Sciatic nerve (tissue), 2 donors: ENCODE data around the gene GHR. TPM values are rescaled to one million over a fixed set of nuclear protein-coding genes. Genes with fewer than 3 reads are reported as not detected.

Experiments
- ATAC-seq: fragments of 200-7000 bp; cut with Tn5 transposase; one replicate; pipeline ENCODE4 v1.9.1; 2020; ENCODE audit warnings: mild to moderate bottlenecking, moderate library complexity
- DNase-seq: peaks from one replicate; pipeline ENCODE4 v3.0.0-alpha.2; 2020; ENCODE audit warnings: low spot score
- intact Hi-C: fragments of 100-400 bp; cut with DNase I; formaldehyde crosslinking; loops from one replicate; pipeline ENCODE4 v1.14.2; 2022
- total RNA-seq: library from RNA; stranded (reverse); fragmentation: NEBNext Ultra II Directional; extraction: Animal tissue kit (Norgen Biotek cat#: 25700); gene quantifications from one replicate; pipeline ENCODE4 v1.2.1, GENCODE V29; 2021
- donor health status: DM: no; HTN: no; CAD: no.
- donor health status: DM: no; HTN: no; CAD: no.

Gene GHR
- total RNA-seq, 1 donor from 2014 or later, result 31.0 TPM

DNA sequence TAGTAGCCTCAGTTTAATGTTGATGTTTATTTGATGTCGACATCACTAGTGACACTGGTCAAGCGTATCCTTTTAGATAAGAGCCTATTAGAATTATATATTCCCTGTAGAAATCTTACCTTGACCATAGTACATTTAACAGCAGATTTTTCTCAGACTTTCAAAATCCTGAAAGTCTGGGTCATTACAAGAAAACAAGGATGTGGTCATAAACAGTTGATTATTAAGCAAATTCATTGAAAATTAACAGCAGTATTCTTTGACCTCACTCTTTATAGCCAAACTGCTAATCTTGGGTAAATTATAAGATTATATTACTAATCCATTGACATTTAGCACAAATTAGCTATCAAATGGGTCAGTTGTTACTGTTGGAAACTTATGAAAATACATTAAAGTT is 83.4 kb downstream of the GHR start:
- intact Hi-C loops, result no loop called here
- DNase-seq, result no peak
- ATAC-seq, result no peak

DNA sequence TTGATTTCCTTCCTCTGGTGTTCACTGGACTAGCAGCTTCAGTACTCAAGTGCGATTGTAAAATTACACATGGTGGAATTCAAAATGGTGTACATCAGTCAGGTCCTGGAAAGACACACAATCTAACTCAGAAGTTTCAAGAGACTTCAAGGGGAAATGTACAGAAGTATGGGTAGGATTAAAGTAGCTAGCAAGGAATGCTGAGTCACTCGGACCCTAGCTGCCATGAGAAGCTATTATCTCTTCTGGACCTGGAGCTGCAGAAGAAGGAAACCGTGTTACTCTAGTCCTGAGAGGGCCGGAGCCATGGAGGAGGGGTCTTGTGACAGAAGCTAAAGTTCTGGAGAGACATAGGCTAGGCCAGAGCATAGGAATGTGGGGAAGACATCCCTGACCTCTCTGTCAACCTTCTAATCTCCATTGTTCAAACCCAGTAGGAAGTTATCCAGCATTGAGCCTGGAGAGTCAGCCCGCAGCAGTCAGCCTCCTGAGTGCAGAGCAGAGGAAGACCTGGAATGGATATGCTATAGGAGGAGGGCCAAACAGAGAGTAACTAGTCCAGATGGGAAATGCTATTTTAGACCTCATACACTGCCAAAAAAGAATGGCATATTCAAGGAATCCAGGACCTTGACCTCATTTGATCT is 84.3 kb downstream of the GHR start:
- ATAC-seq (peak; percentile 18), DNase-seq (no peak)
- intact Hi-C loops, result no loop called here

DNA sequence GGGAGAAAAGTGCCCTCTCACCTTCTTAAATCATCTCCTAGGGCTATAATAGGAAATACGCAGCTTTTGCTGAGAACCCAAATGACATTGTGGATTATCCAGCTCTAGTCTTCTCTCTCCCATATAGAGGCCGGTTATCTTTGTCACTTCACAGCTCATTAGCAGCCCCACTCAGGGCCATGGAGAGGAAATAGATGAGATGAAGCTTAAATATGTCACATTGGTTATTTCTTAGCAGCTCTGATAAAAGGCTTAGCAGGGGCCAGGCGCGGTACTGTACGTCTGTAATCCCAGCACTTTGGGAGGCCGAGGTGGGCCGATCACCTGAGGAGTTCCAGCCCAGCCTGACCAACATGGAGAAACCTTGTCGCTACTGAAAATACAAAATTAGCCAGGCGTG is 90.0 kb downstream of the GHR start:
- DNase-seq, result no peak
- no peak for ATAC-seq
- intact Hi-C loops, result no loop called here

DNA sequence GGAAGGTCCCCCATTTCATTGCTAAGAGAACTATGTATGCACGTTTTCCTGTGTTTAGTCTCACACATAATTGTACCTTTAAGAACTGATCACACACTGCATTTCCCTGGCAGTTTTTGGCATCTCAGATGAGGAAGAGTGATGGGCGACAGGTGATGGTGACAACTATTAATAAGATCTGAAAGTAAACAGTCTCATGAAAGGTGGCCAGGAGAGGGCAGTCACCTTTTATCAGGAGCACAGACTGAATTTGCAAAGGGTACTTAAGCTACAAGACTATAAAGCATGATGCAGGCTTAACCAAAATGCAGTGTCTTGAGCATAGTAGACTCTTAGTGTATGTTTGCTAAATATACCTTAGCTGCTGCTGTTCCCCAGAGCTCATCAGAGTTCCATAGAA is 91.5 kb downstream of the GHR start:
- ATAC-seq, result no peak
- no peak for DNase-seq
- intact Hi-C loops, result no loop called here

- DNase-seq (no peak), ATAC-seq (no peak)
- intact Hi-C loops, result no loop called here
Measured at GRCh38 chr5:42515504-42515903, 92.3 kb downstream of the GHR start.

DNA sequence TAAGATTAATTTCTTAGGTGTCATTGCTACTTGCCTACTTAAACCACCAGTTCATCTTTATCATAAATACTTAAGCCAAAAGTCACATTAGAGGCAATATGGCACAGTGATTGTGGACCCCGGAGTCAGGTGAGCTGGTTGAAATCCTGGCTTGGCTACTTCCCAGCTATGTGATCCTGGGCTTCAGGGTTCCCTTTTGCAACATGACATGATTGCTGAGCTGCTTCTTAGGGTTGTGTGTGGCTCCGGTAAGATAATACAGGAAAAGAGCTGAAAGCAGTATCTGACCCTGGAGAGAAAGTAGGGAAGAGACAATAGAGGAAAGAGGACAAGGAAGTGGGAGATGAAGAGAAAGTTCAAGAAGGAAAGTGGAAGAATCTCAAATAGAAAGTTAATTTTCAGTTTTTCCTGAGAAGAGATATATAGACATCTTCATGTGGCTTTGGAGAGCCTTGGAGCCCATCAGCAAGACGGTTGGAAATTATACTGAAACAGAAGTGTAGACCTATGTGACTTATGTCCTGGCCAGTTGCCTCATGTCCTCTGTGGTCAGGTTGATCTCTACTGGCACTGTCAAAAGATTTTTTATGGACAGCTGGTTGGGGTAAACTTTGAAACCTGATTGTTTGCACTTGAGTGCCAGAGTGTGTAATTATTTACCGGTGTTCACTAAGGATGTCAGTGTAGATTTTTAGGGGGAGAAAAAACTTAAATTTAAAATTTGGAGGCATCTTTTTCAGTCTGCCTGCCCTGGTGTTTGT is 93.2 kb downstream of the GHR start:
- no peak for ATAC-seq
- DNase-seq, result no peak
- intact Hi-C loops, result no loop called here

DNA sequence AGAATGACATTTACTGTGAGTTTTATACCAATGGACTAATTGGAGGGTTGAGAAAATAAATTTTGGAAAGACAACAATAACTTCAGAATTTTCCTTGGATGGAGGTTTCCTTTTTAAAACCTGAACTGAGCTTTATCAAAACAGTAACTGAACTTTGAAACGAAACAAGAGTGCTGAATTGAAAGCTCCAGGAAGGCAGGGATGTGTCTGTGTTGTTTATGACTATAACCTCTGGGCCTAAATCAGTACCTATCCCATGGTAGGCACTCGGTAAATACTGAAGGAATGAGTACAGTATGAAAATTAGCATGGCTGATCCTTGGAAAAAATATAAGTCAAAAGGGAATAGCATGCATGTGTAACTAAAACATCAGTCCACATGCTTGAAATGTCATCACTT is 93.9 kb downstream of the GHR start:
- no peak for DNase-seq
- ATAC-seq, result no peak
- intact Hi-C loops, result no loop called here

- intact Hi-C loops, result no loop called here
- no peak for DNase-seq
- ATAC-seq, result peak; percentile 90
Measured at GRCh38 chr5:42518595-42519221, 95.5 kb downstream of the GHR start.

GRCh38 chr5:42520203-42520602 is 97.0 kb downstream of the GHR start:
- ATAC-seq (no peak), DNase-seq (no peak)
- intact Hi-C loops, result no loop called here

- DNase-seq, result no peak
- ATAC-seq, result no peak
- intact Hi-C loops, result no loop called here
Measured at GRCh38 chr5:42520957-42521356, 97.7 kb downstream of the GHR start.

- intact Hi-C loops, result no loop called here
- ATAC-seq (no peak), DNase-seq (no peak)
Measured at GRCh38 chr5:42521406-42521805, 98.2 kb downstream of the GHR start.

DNA sequence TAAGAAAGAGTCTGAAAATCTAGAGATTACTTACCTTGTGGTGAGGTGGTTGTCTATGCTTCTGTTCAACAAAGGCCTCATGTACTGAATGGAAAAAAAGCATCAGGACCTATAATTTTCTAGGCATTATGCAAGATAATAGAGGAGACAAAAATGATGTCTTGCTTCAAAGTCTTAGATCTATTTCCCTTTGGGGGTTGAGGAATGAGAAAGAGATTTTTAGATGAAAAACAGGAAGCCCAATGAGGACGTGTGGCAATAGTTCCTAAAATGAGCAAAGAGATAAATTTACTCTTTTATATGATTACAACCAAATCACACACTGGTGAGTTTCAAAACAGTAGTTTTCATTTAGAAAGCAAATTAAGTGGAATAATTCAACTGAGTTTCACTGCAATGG is 99.5 kb downstream of the GHR start:
- peak; percentile 63 for ATAC-seq
- intact Hi-C loops, result no loop called here
- DNase-seq, result no peak

GRCh38 chr5:42526179-42526578 is 102.9 kb downstream of the GHR start:
- ATAC-seq (no peak), DNase-seq (no peak)
- intact Hi-C loops, result no loop called here

DNA sequence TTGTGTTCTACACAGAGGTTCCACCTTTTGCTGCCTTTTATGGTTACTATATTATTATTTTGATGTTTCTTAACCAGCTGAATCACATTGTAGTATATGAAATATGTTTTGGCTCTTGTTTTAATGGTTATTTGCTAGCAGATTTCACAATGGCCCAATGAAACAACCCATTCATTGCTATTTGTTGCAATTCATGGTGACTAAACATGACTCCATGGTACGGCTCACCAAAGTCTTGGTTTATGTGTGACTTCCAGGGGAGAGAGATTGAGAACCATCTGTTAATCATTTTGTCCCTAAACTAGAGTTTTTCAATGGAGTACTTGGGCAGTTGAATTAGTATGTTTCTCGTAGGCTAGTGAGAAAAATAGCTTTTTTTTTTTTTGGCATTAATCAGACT is 108.4 kb downstream of the GHR start:
- no peak for ATAC-seq
- no peak for DNase-seq
- intact Hi-C loops, result no loop called here

DNA sequence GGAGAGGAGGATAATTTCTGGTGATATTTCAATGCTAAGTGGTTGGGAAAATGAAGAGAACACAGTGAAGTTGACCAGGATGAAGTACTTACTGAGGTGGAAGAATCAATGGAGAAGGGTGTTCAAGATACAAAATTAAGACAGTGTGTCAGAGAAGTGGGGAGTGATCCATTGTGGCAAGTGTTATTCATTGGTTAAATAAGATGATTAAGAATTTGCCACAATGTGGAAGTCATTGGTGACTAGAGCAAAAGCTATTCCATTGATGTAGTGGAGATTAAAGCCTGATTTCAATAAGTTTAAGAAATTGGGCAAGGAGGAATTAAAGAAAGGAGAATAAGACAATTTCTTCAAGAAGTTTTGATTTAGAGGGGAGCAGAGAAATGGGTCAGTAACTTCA is 118.9 kb downstream of the GHR start:
- DNase-seq (no peak), ATAC-seq (no peak)
- intact Hi-C loops, result no loop called here

DNA sequence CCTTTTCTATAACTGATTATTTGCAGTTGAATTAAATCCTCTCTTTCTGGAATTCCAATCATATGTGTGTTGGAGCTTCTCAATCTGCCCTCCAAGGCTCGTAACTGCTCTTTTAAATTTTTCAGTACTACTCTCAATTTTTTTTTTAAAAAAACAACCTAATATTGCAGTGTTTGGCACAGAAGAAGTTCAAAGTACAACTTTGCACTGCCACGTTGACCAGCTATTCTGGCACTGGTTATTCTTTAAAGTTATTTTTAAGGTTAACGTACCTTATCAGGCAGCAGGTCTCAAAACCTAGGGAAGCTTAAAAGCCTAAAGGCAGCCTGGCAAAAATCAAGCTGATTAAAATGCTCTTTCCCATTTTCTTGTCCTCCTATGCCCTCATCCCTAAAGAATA is 120.5 kb downstream of the GHR start:
- ATAC-seq, result no peak
- no peak for DNase-seq
- intact Hi-C loops, result no loop called here

DNA sequence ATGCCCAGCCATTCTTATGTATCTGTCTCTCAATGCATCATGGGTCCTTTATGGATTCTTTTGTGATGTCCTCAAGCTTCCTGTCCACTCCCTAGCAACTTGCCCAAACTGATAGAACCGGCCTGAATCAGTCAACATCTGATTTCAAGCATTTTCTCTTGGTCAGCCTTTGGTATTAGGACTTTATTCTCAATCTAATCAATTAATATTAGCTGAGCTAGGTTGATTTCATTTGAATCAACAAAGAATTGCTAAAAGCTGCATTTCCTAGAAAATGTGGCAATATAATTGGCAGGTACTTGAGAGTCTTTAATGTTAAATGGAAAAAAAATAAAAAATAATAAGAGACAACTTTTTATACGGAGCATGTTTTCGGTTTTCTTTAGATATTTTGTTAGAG is 121.8 kb downstream of the GHR start:
- DNase-seq (no peak), ATAC-seq (no peak)
- intact Hi-C loops, result no loop called here

DNA sequence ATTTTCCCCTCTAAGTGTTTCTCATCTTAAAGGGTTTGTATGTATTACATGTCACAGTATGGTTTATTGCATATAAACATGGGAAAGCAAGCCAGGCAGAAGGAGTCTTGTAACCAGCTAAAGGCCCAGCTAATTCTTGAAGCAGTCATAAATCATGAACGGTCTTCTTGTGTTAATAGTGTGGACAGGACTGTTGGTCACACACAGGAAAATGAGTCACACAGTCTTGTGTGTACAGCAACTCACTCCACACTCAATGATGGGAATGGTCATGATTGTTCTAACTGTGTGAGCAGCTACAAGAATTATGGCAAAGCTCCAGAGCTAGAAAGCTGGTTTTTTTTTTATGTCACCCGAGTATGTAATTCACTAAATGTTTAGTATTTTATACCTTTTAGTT is 123.9 kb downstream of the GHR start:
- intact Hi-C loops, result no loop called here
- ATAC-seq (peak; percentile 58), DNase-seq (no peak)

- ATAC-seq (peak; percentile 89), DNase-seq (no peak)
- intact Hi-C loops, result no loop called here
Measured at GRCh38 chr5:42547894-42548293, 124.7 kb downstream of the GHR start.

DNA sequence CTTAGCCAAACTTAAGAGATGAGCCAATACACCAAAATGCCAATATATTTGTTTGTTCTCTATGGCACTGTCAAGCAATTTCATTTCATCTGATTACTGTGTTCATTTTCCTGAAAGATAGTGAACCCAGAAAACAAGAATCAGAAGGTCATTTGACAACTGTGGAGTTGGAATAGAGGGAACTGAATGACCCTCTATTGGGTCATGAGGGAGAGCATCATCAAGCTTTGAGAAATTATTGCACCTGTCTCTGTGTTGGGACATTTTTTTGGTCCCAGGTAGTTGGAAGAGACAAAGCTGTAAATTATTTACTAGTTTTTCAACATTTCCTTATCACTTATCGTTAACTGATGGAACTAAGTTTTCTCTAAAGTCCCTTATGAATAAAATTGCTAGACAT is 129.4 kb downstream of the GHR start:
- ATAC-seq (no peak), DNase-seq (no peak)
- intact Hi-C loops, result no loop called here

GRCh38 chr5:42553461-42553860 is 130.2 kb downstream of the GHR start:
- ATAC-seq, result no peak
- intact Hi-C loops, result no loop called here
- DNase-seq, result no peak
